ENCODE results near the gene WIPI1.

The WIPI1 gene

DNA sequence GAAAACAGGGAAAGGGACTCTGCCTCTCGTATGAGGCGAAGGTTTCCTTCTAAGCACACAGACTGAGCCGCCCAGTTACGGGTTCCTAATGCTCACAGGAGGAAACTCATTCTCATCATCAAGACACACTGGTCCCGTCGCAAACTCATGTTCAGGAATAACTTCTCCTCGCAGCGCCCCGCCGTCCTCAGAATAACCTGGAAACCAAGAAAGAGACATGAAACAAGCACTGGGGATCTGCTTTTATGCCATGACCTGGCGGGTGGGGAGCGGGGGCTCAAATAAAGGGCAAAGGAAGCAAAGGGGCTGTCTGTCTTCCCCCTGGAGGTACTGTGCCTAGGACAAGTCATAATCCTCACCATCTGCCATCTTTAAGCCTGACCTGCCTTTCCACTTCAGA, 31.3 kb downstream of the WIPI1 start:
- no peak overlapping the region for H3K27ac ChIP-seq
- no peak for DNase-seq (ENCODE audit: low spot score)
- TF ChIP-seq, protein P1, sequence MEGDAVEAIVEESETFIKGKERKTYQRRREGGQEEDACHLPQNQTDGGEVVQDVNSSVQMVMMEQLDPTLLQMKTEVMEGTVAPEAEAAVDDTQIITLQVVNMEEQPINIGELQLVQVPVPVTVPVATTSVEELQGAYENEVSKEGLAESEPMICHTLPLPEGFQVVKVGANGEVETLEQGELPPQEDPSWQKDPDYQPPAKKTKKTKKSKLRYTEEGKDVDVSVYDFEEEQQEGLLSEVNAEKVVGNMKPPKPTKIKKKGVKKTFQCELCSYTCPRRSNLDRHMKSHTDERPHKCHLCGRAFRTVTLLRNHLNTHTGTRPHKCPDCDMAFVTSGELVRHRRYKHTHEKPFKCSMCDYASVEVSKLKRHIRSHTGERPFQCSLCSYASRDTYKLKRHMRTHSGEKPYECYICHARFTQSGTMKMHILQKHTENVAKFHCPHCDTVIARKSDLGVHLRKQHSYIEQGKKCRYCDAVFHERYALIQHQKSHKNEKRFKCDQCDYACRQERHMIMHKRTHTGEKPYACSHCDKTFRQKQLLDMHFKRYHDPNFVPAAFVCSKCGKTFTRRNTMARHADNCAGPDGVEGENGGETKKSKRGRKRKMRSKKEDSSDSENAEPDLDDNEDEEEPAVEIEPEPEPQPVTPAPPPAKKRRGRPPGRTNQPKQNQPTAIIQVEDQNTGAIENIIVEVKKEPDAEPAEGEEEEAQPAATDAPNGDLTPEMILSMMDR (IDR thresholded peaks at IDR 0.05), result no peak
- H3K4me3 ChIP-seq, result no peak overlapping the region

DNA sequence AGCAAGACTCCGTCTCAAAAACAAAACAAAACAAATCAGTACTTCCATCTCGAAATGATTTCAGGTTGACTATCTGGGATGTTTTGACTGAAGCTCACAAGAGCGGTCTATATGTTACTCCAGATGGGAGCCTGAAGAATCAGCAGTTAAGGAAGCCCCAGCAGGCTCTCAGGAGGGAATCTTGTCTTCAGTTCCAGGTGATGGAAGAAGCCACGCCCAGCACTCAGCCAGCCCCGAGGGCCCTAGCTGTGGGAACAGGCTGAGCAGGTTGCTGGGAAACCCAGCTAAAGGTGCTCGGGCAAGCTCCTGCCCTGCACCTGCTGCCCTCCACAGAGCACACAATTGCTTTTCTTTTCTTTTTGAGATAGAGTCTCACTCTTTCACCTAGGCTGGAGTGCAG, 32.4 kb downstream of the WIPI1 start:
- no peak overlapping the region for H3K27ac ChIP-seq
- DNase-seq (ENCODE audit: low spot score), result no peak
- TF ChIP-seq, protein P1 (IDR thresholded peaks at IDR 0.05), result no peak
- H3K4me3 ChIP-seq, result no peak overlapping the region

DNA sequence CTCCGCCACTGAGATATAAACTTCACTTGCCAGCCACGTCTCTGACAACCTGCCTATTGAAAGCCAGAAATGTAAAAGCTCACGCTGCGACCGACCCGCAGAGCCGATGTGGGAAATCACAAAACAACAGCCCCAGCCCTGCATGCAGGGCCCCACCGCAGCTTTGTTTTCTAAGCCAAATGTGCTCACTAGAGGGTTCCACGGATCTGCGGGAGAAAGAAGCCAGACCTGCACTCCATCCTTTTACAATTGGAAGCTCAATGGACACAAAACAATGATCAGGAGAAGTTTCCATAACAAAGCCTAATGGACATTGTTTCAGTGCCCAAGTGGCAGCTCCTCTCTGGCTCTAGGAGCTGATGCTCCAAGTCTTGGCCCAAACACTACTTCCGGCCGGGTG, 33.1 kb downstream of the WIPI1 start:
- no peak overlapping the region for H3K4me3 ChIP-seq
- H3K27ac ChIP-seq, result no peak overlapping the region
- TF ChIP-seq, protein P1 (IDR thresholded peaks at IDR 0.05), result no peak
- no peak for DNase-seq (ENCODE audit: low spot score)

DNA sequence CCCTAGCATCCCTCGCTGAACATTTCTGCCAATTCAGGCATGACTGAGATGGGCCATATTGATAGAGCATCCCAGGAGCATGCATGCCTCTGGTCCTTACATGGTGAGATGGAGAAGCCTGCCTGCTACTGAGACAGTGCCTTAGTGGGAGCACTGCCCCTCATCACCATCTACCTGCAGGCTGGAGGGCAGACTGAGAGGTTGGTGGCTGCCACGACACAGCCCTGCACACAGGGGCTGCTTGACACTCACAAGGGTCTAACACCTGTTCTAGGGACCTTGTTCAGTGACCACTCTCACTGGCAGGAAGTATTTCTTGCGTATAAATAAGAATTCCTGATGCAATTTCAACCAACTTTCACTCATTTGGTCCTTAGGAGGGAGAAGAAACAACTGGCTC, 34.0 kb downstream of the WIPI1 start:
- TF ChIP-seq, protein P1 (IDR thresholded peaks at IDR 0.05), result no peak
- no peak overlapping the region for H3K4me3 ChIP-seq
- DNase-seq (ENCODE audit: low spot score), result no peak
- no peak overlapping the region for H3K27ac ChIP-seq

DNA sequence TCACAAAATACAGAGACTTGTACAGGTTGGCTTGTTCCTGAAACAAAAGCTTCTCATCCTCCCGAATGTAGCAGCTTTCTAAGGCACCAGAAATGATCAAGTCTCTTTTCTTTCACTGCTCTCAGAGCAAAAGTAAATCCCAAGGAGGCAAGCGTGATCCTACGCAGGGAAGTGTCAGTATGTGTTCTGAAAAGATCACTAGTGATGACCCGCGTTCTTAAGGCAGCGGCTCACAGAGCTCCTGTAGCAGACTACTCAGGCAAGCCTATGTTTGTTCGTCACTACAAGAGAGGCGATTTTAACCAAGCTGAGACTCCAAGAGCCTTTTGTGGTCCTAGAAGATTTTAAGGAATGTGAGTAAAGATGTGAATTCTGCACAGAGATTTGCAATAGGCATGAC, 34.5 kb downstream of the WIPI1 start:
- no peak for DNase-seq (ENCODE audit: low spot score)
- H3K4me3 ChIP-seq, result no peak overlapping the region
- H3K27ac ChIP-seq, result no peak overlapping the region
- TF ChIP-seq, protein P1 (IDR thresholded peaks at IDR 0.05), result no peak

DNA sequence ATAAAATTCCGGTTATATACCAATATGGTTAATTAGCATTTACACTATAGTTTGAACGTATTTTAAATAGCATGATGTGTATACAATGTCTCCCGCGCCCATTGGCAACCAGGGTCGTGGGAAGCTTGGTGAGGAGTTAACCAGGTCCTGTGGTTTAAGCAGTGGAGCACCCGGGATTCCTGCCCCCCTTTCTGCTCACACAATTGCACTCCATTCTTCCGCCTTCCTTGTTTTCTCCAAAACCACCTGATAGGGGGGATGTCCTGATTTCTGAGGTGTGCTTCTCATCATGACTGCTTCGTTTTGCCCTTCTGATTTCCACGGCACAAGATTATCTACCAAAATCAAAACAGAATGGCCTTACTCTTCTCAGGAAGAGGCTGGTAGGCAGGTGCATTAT, 35.8 kb downstream of the WIPI1 start:
- no peak overlapping the region for H3K4me3 ChIP-seq
- TF ChIP-seq, protein P1 (IDR thresholded peaks at IDR 0.05), result no peak
- no peak for DNase-seq (ENCODE audit: low spot score)

DNA sequence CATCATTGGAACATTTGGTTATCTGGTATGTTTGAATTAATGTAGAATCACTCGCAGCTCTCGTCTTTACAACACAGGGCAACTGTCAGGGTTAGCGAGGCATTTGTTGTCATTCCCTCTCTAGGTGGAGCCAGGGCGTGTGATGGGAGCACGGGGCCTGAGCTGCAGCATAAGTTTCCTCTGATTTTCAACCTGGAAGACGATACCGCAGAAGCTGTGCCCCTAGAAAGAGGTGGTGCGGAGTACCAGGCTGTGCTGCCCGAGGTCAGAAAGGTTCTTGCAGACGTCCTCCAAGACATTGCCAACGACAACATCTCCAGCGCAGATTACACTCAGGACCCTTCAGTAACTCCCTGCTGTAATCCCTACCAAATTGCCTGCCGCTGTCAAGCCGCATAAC, 37.2 kb downstream of the WIPI1 start:
- H3K27ac ChIP-seq, result no peak overlapping the region
- no peak for DNase-seq (ENCODE audit: low spot score)
- no peak overlapping the region for H3K4me3 ChIP-seq
- TF ChIP-seq, protein P1 (IDR thresholded peaks at IDR 0.05), result no peak

More for the DNA sequence above, 35.8 kb downstream of the WIPI1 start:
- no peak overlapping the region for H3K27ac ChIP-seq

All from coronary artery (tissue), 2 donors.